Left colon (tissue), 2 donors: ENCODE measurements around the gene CDHR3. TPM values are rescaled to one million over a fixed set of nuclear protein-coding genes. Genes with fewer than 3 reads are reported as not detected.
A peak's percentile ranks its signal among the peaks of the same experiment; 100 is the strongest.
"Not testable (repeated sequence)": the region's sequence is repeated elsewhere in the genome, so short reads cannot be mapped to it uniquely, and the experiment has no call there.

Source experiments
- ATAC-seq: fragments of 200-7000 bp; cut with Tn5 transposase; one replicate; pipeline ENCODE4 v1.9.1; 2020; ENCODE audit warnings: mild to moderate bottlenecking, moderate library complexity
- DNase-seq, 2 donors: peaks; one replicate each; pipeline ENCODE4 v3.0.0-alpha.2; 2020
- intact Hi-C, 2 donors: fragments of 100-400 bp; cut with DNase I in 1 of 2; cut with micrococcal nuclease in 1 of 2; formaldehyde crosslinking; loops; one replicate each; pipeline versions ENCODE4 v1.11.2 to v1.14.0; 2022; cut with DNase I, micrococcal nuclease
- total RNA-seq, 2 donors: library from RNA; stranded (reverse); fragmentation: NEBNext Ultra II Directional; extraction: Animal tissue kit (Norgen Biotek cat#: 25700); gene quantifications; one replicate each; pipeline ENCODE4 v1.2.1, GENCODE V29; 2021
- donor health status: DM: no; HTN: no; CAD: no.
- donor health status: DM: yes; HTN: yes; CAD: no.

Gene CDHR3
- total RNA-seq, 2 donors from 2014 or later: 10.0 to 20.3 TPM

GRCh38 chr7:105989686-105990085 is 26.6 kb downstream of the CDHR3 start:
- DNase-seq (no peak), ATAC-seq (no peak)
- intact Hi-C loops: no loop called here

- ATAC-seq (no peak), DNase-seq (no peak)
- intact Hi-C loops: no loop called here
Observed at GRCh38 chr7:105990141-105990540, 27.1 kb downstream of the CDHR3 start.

GRCh38 chr7:105990727-105991453 is 27.8 kb downstream of the CDHR3 start:
- no peak for DNase-seq
- intact Hi-C loops: no loop called here
- no peak for ATAC-seq

- ATAC-seq: no peak
- intact Hi-C loops: no loop called here
- no peak for DNase-seq
Observed at GRCh38 chr7:105992905-105993304, 29.8 kb downstream of the CDHR3 start.

- ATAC-seq (no peak), DNase-seq (no peak)
- intact Hi-C loops: no loop called here
Observed at GRCh38 chr7:105996860-105997737, 34.0 kb downstream of the CDHR3 start.

GRCh38 chr7:105999256-105999655 is 36.2 kb downstream of the CDHR3 start:
- ATAC-seq: no peak
- intact Hi-C loops: no loop called here
- DNase-seq: no peak

- ATAC-seq (no peak), DNase-seq (no peak)
- intact Hi-C loops: loop anchor here in 1 of 2 donors (10.0 kb wide), 2 partner anchors 66 to 236 kb away; no protein-coding TSS in a partner anchor
Observed at GRCh38 chr7:106001196-106001595, 38.1 kb downstream of the CDHR3 start.

GRCh38 chr7:106001886-106002285 is 38.8 kb downstream of the CDHR3 start:
- intact Hi-C loops: loop anchor here in 1 of 2 donors (10.0 kb wide), 2 partner anchors 67 to 237 kb away; no protein-coding TSS in a partner anchor
- ATAC-seq: no peak
- DNase-seq: no peak

- DNase-seq (no peak), ATAC-seq (no peak)
- intact Hi-C loops: loop anchor here in 1 of 2 donors (10.0 kb wide), 2 partner anchors 69 to 239 kb away; no protein-coding TSS in a partner anchor
Observed at GRCh38 chr7:106003525-106004064, 40.5 kb downstream of the CDHR3 start.

GRCh38 chr7:106006906-106007305 is 43.8 kb downstream of the CDHR3 start:
- intact Hi-C loops: loop anchor here in 1 of 2 donors (10.0 kb wide), 2 partner anchors 72 to 242 kb away; no protein-coding TSS in a partner anchor
- ATAC-seq: no peak
- no peak for DNase-seq

GRCh38 chr7:106007796-106008195 is 44.7 kb downstream of the CDHR3 start:
- intact Hi-C loops: loop anchor here in 1 of 2 donors (10.0 kb wide), 2 partner anchors 73 to 243 kb away; no protein-coding TSS in a partner anchor
- ATAC-seq, DNase-seq: not testable (repeated sequence)

GRCh38 chr7:106009503-106010226 is 46.6 kb downstream of the CDHR3 start:
- ATAC-seq (peak; percentile 98), DNase-seq (peak; percentile 92 to 93)
- intact Hi-C loops: loop anchor here (5.0 to 10.0 kb wide), 3 partner anchors 75 to 245 kb away; partner anchors contain the start of gene ATXN7L1 (in 1 of the 2)

GRCh38 chr7:106010331-106010730 is 47.3 kb downstream of the CDHR3 start:
- no peak for DNase-seq
- intact Hi-C loops: loop anchor here (5.0 to 10.0 kb wide), 2 partner anchors 133 to 246 kb away; partner anchors contain the start of gene ATXN7L1 (in 1 of the 2)
- ATAC-seq: no peak

- DNase-seq: no peak
- intact Hi-C loops: loop anchor here (5.0 to 10.0 kb wide), 2 partner anchors 134 to 246 kb away; partner anchors contain the start of gene ATXN7L1 (in 1 of the 2)
- no peak for ATAC-seq
Observed at GRCh38 chr7:106010866-106011265, 47.8 kb downstream of the CDHR3 start.

- ATAC-seq: no peak
- DNase-seq: no peak
- intact Hi-C loops: loop anchor here (5.0 to 10.0 kb wide), 2 partner anchors 135 to 247 kb away; partner anchors contain the start of gene ATXN7L1 (in 1 of the 2)
Observed at GRCh38 chr7:106012184-106012583, 49.1 kb downstream of the CDHR3 start.

GRCh38 chr7:106012935-106013439 is 49.9 kb downstream of the CDHR3 start:
- DNase-seq (no peak), ATAC-seq (no peak)
- intact Hi-C loops: loop anchor here (5.0 to 10.0 kb wide), 2 partner anchors 136 to 248 kb away; partner anchors contain the start of gene ATXN7L1 (in 1 of the 2)

- DNase-seq (no peak), ATAC-seq (no peak)
- intact Hi-C loops: loop anchor here in 1 of 2 donors (10.0 kb wide), 1 partner anchor 251 kb away; no protein-coding TSS in a partner anchor
Observed at GRCh38 chr7:106015381-106016218, 52.5 kb downstream of the CDHR3 start.
